Stimulated activated naive CD8-positive, alpha-beta T cell treated with anti-CD3 and anti-CD28 coated beads, Interleukin-15, Interleukin-2, amounts not matched to agents 100 U/mL and 50 U/mL, for 24 hours (primary cell): ENCODE measurements around the gene SEPSECS.

Experiments used
- ATAC-seq: fragments of 150-1000 bp; cut with Tn5 transposase; one replicate; pipeline ENCODE4 v1.10.0; 2021
- DNase-seq: peaks from one replicate; pipeline ENCODE4 v3.0.0; 2021

The SEPSECS gene

DNA sequence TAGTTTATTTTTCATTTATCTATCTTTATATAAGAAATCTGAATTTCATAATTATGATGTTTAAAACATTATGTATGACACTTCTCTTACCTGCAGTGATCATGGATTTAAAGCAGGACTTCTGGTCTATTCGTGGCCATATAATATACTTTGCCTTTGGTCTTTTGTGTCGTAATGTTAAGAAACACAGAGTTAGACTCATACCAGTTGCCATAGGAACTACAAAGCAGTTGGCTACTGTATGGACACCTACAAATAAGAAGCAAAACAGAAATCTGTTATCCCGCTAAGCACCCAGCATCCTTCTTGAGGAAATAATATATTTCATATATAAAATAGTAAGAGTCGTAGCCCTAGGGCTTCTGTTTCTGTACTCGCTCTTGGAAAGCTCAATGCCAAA, 4.3 kb downstream of the SEPSECS start:
- ATAC-seq (no peak), DNase-seq (no peak)

DNA sequence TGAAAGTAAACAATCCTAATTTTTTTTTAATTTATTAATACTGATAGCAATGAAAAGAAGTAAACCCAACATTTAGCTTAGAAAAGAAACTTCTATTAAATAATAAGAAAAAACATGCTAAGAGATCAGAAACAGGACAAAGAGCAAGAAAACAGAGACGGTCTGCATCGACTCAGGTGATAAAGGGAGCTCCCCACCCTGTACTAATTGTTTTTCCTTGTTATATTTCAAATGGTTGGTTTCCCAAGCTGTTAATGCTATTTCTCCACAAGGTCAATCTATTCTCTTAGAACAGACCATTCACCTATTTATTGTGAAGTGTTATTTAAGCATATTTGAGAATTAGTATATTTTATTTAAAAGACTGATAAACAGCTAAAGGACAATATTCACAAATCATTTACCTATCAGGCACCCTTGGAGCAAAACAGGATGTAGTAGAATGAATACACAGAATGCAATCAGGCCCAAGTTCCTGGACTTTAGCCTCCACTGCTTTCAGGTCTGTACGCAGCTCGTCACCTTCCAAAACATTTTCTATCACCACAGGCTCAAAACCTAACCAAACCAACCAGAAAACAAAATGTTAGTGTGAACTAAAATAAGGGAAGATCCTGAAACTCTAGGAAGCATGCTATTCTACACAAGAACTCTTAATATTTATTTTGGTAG, 5.5 kb downstream of the SEPSECS start:
- ATAC-seq, result no peak
- DNase-seq, result no peak

DNA sequence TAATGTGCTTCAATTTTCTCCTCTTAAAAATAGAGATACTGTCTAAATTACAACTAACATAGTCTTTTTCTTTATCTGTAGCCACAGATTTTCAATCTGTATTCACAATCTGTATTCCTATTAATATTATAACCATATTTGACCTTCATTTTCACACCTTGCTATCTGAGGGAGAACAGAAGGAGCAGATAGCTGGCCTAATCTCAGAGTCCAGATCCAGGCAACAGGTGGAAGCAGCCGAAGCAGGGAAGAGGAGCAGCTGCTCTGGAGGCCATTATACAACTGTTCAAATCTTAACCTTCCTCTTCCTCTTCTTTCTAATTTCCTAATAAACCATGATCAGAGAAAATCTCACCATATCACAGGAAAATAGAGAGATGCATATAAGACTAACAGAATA, 14.2 kb downstream of the SEPSECS start:
- no peak for DNase-seq
- ATAC-seq, result no peak

DNA sequence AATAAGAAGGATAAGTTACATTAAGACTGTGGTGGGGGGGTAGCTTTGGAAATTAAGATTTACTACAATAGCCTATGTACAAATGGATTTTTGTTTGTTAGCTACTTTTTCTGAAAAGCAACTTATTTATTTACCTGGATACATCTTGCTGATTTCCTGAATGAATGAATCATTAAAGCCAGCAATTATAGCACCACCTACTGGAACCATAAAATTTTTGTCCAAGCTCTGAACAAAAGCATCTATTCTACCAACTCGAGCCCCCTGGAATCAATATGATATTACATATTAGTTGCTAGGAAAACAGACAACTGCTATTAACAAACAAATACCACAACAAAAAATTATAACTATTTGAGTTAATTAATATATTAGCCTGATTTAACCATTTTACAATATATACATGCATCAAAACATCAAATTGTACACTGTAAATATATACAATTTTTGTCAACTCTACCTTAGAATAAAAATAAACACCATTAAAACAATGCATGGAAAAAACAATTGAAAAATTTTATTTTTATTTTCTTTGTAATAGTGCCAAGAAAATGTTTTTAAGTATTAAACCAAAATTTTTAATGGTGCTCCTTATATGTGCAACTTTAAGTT, 15.3 kb downstream of the SEPSECS start:
- DNase-seq (no peak), ATAC-seq (no peak)

DNA sequence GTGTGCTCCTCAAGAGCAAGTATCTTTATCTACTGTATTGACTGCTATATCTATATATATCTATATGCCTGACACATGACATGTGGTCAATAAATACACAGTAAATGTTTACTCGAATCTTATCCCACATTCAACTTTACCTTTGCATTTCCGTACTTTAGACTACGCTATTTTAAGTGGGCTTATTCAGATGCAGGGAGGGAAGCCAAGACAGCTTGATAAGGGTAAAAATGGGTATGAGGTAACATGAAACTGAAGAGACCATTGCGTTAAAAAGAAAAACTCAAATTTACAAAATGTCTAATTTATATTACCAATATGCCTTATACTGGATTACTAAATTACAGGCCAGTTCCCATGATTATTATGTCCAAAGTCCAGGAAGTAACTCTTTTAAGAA, 17.8 kb downstream of the SEPSECS start:
- DNase-seq, result no peak
- ATAC-seq, result no peak

DNA sequence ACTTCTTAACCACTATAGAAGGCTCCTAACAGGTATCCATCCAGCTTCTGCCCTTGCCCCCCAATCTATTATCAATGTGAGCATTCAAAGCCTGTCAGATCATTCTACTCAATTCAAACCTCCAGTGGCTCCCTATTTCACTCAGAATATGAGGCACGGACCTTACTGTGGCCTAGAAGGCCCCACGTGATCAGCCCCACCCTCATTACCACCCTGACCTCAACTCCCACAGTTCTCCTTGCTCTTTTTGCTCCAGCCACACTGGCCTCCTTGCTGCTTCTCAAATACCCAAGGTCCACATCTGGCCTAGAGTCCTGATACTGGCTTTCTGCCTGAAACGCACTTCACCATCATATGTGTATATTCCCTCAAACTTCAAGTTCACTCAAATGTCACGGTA, 18.7 kb downstream of the SEPSECS start:
- no peak for DNase-seq

DNA sequence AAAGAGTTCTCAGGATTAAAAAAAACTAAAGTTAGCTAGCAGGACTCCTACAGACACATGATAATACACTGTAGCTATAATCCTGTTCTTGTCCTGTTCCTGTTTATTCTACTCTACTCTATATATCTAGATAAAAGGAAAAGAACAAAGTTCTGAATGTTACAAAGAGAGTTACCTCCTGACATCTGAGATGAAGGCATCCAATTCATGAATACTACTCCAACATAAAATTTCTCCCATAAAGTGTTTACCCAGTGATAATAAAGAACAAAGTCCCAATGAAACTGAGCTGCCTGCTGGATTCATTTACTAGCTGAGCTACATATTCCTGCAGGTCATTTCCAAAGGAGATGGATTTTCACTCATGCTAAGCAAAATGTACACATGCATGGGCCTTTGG, 27.1 kb downstream of the SEPSECS start:
- no peak for ATAC-seq
- no peak for DNase-seq

More for the DNA sequence above, 18.7 kb downstream of the SEPSECS start:
- ATAC-seq, result no peak

DNA sequence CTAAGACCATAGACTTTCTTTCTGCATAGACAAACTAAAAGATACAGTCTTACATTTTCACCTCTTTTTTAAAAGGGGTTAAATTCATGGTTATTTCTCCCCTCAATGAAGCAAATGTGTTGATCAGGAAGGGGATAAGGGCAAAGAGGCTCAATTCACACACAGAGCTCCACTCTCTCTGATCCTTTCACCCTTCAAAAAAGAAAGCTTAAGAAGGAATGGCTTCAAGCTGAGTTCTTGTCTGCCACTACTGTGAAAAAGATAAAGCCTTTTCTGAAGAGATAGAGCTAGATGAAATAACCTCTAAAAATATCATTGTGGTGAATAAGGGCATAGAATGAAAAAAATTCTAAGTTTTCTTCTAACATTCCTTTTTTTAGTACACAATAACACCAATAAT, 28.3 kb downstream of the SEPSECS start:
- DNase-seq (no peak), ATAC-seq (no peak)

DNA sequence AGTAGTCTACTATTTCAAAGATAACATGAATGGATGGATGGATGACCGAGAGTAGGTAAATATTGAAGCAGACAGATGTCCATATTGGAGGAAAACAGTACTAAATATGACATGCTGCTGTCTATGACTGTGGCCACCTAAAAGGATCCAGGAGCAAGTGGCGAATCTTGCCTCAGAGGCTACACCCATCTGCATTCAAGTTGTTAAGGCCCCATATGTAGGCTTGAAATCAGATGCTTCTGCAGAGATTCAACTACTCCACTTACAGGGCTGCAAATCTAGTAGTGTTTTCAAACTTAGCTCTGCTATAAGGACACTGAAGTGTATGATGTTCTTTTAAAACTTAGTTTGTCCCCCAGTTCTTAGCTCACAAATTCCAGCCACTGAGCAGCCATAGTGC, 28.9 kb downstream of the SEPSECS start:
- no peak for ATAC-seq
- no peak for DNase-seq

DNA sequence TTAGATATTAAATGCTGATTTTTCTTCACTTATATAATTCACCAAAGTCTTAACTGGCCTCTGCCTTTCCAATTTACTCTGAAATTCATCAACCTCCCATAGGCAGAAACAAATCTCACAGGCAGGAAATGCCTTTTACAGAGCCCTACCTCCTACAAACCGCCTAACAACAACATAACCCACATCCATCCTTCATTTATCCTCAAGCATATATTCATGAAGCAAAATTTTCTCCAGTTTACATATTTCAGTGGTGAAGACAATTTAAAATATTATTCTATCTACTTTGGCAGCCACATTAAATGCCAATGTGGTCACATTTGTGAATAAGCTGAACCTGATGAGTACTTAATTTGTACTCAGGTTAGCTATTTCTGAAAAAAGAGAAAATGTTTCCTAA, 30.3 kb downstream of the SEPSECS start:
- DNase-seq (no peak), ATAC-seq (no peak)

DNA sequence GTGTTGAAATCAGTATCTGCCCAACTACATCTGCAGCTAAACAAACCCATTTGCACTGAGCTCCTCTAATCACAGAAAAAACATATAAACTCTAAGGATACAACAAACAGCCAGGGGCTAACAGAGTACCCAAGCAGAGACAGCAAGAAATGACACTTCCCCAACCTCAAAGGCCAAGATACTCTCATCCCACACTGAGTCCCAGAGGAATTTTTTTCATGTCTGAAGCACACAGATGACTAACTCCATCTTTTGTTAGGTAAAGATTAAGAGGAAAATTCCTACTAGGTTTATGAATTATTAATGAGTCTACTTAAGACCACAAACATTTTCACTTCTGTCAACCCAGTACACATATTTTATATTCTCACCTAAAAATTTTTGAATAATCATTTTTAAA, 31.6 kb downstream of the SEPSECS start:
- no peak for DNase-seq
- no peak for ATAC-seq

DNA sequence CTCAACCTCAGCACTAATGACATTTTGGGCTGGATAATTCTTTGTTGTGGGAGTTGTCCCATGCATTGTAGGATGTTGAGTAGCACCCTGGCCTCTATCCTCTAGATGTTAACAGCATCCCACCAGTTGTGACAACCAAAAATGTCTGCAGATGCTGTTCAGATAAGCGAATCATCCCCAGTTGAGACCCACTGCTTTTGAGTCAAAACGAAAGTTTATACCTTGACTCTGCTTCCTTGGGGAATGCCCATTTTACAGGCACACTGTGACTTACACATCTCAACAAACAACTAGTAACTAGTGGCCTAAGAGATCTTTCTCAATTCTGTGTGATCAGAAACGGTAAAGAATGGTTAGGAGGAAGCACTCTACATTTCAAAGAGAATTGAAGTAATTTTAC, 37.0 kb downstream of the SEPSECS start:
- DNase-seq (no peak), ATAC-seq (peak; percentile 97)

DNA sequence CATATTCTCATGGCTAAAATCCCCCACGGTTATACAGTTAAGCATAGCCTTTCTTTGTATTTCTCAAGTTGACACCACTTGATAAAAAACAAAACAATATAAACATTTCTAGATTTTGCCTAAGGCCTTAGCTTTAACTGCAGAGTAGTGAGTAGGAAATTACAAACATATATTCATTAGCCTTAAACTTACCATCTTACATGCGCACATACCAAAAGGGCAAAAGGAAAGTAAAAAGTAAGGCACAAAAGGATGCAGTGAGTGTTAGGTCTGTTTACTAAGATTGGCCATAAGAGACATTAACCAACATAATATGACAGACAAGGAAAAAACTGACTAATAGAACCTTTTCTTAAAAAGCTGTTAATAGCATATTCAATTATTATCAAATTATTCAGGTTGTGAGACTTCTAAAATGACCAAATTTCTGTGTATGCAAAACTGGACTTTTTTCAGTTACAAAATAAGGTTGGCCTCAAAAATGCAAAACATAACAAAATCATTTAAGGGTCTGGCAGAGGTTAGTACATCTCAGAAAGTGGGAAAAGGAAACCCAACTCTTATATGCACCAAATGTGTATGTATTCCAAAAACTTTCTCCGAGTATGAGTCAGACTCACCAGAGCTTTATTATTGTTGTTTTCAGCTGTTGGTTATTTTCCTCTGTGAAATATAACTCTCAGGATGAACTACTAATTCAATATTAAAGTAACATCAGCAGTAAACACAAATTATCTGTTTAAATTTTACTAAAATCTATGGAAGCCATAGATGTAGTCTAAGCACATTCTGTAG, 39.9 kb downstream of the SEPSECS start:
- no peak for DNase-seq
- ATAC-seq, result no peak

DNA sequence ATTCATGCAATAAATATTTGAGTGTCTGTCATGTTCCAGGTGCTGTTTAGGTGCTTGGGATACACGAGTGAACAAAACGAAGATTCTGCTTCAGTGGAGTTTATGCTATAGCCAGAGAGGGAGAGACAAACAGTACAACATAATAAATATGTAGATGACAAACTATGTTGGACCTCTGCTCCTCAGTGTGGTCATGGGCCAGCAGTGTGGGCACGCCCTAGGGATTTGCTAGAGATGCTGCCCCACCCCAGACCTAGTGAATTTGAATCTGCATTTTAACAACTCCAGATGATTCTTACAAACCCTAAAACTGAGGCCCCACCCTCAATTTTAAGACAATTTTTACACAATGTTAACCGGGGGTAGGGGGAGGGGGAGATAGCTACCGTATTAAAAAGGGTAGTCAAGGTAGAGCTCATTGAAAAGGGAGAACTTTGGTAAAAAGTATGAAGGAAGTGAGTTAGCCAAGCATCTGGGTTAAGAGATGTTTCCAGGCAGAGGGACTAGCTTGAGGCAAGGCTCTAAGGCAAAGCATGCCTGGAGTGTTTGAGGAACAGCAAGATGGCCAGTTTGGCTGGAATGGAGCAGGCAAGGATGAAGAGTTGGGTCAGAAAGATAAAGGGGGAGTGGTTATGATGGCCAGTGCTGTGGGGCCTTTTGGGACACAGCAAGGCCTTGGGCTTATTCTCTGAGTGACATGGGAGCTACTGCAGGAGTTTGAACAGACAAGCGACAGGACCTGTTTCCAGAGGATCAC, 42.4 kb downstream of the SEPSECS start:
- ATAC-seq (no peak), DNase-seq (no peak)

DNA sequence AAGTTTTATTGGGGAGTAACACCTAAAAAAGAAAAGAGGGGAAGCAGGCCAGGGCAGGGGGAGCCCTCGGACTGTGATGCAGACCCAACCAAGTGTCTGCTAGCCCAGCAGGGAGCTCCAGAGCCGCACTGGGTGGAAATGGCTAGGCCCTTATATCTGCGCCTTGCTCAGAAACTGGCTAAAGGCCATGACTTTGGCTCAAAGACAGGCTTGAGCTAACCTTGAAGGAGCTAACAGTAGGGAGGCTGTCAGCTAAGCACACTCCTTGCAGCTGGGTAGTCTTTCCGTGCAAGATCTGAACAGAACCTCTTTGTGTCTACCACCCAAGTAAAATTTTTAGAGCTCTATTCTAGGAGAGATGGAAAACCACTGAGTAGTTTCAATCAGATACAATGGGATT, 43.0 kb downstream of the SEPSECS start:
- DNase-seq (no peak), ATAC-seq (no peak)

DNA sequence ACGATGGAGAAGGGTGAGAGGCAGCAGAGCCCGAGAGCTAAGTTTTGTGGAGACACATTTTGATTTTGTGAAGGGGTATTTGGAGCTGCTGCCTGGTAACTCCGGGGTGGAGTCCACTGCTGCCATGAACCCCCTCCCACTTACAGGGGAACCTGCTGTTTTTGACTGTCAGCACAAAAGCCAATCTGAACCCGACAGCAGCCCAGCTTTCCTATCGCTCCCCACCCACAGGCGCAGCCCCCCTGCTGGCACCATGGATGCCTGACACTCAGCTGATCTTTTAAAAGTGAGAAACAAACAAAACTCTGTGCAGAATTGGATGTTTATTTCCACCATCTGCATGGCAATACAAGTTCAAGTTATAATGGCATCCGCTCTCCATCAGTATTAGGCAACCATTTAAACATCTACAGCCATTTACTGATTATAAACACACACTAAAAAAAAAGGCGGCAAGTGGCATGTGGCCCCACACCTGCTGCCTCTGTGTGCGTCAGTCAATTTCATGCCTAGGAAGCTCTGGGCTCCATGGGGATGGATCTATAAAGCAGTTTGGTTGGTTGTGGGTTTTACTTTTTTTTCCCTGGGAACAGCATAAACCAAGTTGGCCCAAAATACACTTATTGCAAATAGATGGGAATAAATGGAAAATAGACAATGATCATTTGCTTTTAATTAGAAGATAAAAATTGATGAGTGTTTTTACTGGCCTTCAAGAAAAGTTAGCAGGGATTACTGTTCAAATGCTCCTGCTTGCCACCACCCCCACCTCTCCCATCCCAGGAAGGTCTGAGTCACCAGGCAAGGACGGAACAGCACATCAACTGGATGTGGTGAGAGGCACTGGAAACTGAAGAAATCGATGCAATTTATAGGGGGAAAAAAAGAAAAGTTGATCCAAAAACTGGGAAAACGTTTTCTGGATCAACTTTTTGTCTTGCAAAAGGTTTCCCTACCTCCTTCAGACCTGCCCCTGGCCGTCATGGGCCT, 46.0 kb downstream of the SEPSECS start:
- DNase-seq (no peak), ATAC-seq (no peak)

DNA sequence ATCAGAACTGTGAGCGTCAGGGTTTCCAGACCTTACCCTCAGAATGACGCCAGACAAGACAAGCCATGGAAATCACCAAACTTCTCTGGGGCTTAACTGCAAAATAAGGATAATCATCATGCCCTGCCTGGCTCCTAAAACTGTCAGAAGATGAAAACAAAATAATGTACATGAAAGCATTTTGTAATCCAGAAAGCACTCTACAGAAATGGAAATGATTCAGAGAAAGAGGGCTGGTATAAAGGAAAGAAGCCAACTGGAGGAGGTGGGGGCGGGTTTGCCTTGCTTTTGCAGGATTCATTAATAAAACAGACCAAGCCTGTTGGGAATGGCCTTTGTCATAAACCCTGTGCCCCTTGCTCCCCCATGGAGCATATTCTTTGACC, 47.3 kb downstream of the SEPSECS start:
- ATAC-seq, result no peak
- DNase-seq, result no peak

DNA sequence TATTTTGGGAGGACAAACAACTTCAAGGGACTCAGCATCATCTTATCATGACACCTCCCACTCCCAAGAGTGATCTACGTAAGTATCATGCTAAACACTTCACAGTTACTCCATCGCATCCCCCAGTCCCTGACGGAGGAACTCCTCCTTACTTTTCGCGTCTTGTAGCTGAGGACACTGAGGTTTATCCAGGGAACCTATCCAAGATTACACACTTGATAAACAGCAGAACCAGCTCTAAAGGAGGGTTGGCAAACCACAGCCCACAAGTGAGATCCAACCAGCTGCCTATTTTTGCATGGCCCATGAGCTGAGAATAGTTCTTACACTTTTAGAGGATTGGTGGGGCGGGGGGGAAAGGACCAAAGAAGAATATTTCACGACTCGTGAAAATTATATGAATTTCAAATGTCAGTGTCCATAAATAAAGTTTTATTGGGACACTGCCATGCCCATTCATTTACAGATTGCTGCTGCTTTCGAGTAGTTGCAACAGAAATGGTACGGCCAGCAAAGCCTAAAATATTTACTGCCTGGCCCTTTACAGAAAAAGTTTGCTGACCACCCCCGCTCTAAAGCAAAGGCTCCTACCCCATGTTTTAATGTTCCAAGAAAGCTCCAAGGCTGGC, 47.8 kb downstream of the SEPSECS start:
- no peak for ATAC-seq
- no peak for DNase-seq

DNA sequence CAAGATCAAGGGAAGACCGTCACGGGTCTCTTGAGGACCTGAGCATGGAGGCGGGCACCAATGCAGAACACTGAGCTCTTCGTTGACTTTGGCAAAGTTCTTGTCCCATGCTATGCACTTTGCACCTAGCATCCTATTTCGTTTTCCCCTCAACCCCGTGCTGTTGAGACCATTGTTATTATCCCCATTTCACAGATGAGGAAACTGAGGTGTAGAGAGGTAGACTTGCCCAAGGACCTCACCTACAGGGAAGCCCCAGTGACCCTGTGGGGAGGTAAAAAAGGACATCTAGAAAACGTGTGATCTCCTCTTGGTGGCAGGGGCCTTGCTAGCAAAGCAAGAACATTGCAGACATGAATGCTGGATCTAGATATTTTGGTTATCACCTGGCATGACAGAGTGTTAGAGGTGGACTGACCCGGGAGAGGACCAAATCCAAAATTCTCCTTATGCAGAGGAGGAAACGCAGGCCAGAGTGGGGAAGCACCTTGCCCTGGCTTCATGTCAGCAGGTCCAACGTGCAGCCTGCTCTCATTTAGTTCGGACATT, 48.5 kb downstream of the SEPSECS start:
- no peak for DNase-seq
- no peak for ATAC-seq

DNA sequence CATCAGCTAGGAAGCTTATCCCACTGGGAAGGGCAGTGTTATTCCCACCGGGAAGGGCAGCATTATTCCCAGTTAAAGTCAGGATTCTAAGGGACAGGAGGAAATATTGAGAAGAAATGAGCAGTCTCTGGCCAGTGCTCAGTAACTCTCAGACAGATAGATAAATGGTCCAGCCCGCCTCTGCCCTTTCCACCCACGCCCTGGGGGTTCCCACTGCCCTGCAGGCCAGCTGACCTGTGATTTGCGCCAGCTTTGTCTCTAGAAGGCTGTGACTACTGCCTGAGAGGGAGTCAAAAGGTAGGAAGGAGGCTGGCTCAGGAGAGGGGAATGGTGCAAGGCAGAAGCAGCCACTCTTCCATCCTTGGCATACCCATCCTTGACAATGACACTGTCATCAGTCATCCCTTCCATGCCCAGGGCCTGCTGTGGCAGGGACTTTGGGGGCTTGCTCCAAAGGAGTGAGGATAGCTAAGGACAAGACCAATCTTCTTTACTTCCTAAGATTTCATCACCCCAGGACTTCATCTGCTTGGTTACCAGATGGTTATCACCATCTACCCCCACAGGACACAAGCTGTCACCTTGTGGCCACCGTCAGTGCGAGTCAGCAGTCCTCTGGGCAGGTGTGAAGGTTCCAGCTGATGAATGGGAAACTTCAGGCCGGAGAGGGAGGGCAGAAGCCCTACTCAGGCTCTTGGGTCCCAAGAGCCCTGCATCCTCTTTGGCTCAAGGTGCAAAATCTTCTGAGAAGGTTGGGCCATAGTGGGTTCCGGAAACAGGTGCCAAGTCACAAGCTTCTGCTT, 49.5 kb downstream of the SEPSECS start:
- DNase-seq, result no peak
- no peak for ATAC-seq
